K562 (cell line): ENCODE results near the gene WDR18. TPM values are rescaled to one million over a fixed set of nuclear protein-coding genes. Genes with fewer than 3 reads are reported as not detected.
A peak's percentile ranks its signal among the peaks of the same experiment; 100 is the strongest.

Source experiments
- ASH1L ChIP-seq: fragments of 450-650 bp; IDR thresholded peaks from 2 replicates; pipeline ENCODE4 v1.6.1; 2018; ENCODE audit warnings: borderline replicate concordance, mild to moderate bottlenecking, low read depth; ENCODE audit not compliant: partially characterized antibody
- DACH1 ChIP-seq: fragments of 450-650 bp; IDR thresholded peaks from 2 replicates; pipeline ENCODE4 v1.6.1; 2018; ENCODE audit not compliant: partially characterized antibody
- EP300 ChIP-seq: IDR thresholded peaks from 2 replicates; pipeline ENCODE4 v1.6.1; 2012; ENCODE audit warnings: low read length, improper control_type of control experiment
- EP400 ChIP-seq: fragments of 450-650 bp; IDR thresholded peaks from 2 replicates; pipeline ENCODE4 v1.6.1; 2017; ENCODE audit warnings: antibody characterized with exemption, mild to moderate bottlenecking, moderate library complexity
- ERF ChIP-seq: fragments of 450-650 bp; formaldehyde crosslinking; IDR thresholded peaks from 2 replicates; pipeline ENCODE4 v1.4.0; 2020; ENCODE audit warnings: mild to moderate bottlenecking, mixed read lengths
- ESRRA ChIP-seq: fragments of 450-650 bp; IDR thresholded peaks from 2 replicates; pipeline ENCODE4 v1.6.1; 2014; ENCODE audit warnings: low read depth, mild to moderate bottlenecking, moderate library complexity, borderline replicate concordance
- FOXM1 ChIP-seq, 2 experiments: fragments of 450-650 bp in 1 of 2; sonication (generic) in 1 of 2; formaldehyde crosslinking in 1 of 2; IDR thresholded peaks; 2 replicates each; pipeline versions ENCODE4 v1.6.1 to v1.9.0; 2017 to 2022; ENCODE audit warnings: low read depth in 2 of 2, mild to moderate bottlenecking in 2 of 2, missing genetic modification reagents in 1 of 2, moderate library complexity in 1 of 2
- GTF2A2 ChIP-seq: IDR thresholded peaks from 2 replicates; pipeline ENCODE4 v1.6.1; 2016; ENCODE audit warnings: mild to moderate bottlenecking, missing genetic modification characterization, missing compliant biosample characterization
- HNRNPLL ChIP-seq: fragments of 200-400 bp; formaldehyde crosslinking; IDR thresholded peaks from 2 replicates; pipeline ENCODE4 v1.6.1; 2017; ENCODE audit warnings: low read length, low read depth, mild to moderate bottlenecking; ENCODE audit not compliant: poor library complexity, severe bottlenecking
- MIER1 ChIP-seq: fragments of 450-650 bp; IDR thresholded peaks from 2 replicates; pipeline ENCODE4 v1.6.1; 2016; ENCODE audit warnings: antibody characterized with exemption, mild to moderate bottlenecking, low read depth
- NFATC3 ChIP-seq: fragments of 450-650 bp; IDR thresholded peaks from 2 replicates; pipeline ENCODE4 v1.6.1; 2017; ENCODE audit warnings: mild to moderate bottlenecking
- PCBP1 ChIP-seq: fragments of 200-400 bp; formaldehyde crosslinking; IDR thresholded peaks from 2 replicates; pipeline ENCODE4 v1.6.1; 2018; ENCODE audit warnings: mild to moderate bottlenecking, low read depth, low read length; ENCODE audit not compliant: poor library complexity, severe bottlenecking
- RBFOX2 ChIP-seq: fragments of 200-400 bp; formaldehyde crosslinking; IDR thresholded peaks from 2 replicates; pipeline ENCODE4 v1.6.1; 2017; ENCODE audit warnings: low read depth, mild to moderate bottlenecking, low read length, moderate library complexity
- ZFPM2 ChIP-seq: fragments of 250-450 bp; sonication (Bioruptor Pico); IDR thresholded peaks from 2 replicates; pipeline ENCODE4 v1.5.1; 2022; ENCODE audit warnings: mild to moderate bottlenecking
- ZNF431 ChIP-seq: sonication (generic); formaldehyde crosslinking; IDR thresholded peaks from 2 replicates; pipeline ENCODE4 v1.8.0; 2022; ENCODE audit warnings: mild to moderate bottlenecking, missing genetic modification reagents
- ZNF644 ChIP-seq: fragments of 200-800 bp; sonication (Bioruptor generic); IDR thresholded peaks from 2 replicates; pipeline ENCODE4 v1.6.1; 2016; ENCODE audit warnings: low read depth, missing genetic modification characterization, missing compliant biosample characterization
- polyA plus RNA-seq, 8 experiments: library from polyadenylated mRNA; depleted of rRNA in 4 of 8; stranded (reverse) in 5 of 8; unstranded in 3 of 8; fragments of >200 nt; fragmentation: Nextera tagmentation in 2 of 8; fragmentation: Illumina TruSeq in 1 of 8; extraction: Ambion mirVana in 2 of 8; extraction: Trizol in 1 of 8; gene quantifications; 2 replicates each; pipeline versions ENCODE4 v1.2.1 to v1.2.3, GENCODE V29; 2011 to 2014; ENCODE audit warnings: inconsistent platforms in 1 of 8, missing spikeins in 1 of 8
- total RNA-seq, 7 experiments: library from RNA; depleted of rRNA in 6 of 7; stranded (reverse); fragments of >200 nt in 6 of 7; fragmentation: Illumina TruSeq in 2 of 7; extraction: Trizol in 2 of 7; gene quantifications; 2 replicates each; pipeline versions ENCODE4 v1.2.1 to v1.2.3, GENCODE V29; 2011 to 2021; ENCODE audit warnings: low replicate concordance in 1 of 7
- TF ChIP-seq, protein P1 (sequence below): fragments of 250-450 bp; sonication (Bioruptor Pico); IDR thresholded peaks from 2 replicates; pipeline ENCODE4 v1.6.1; 2021; ENCODE audit warnings: mild to moderate bottlenecking
- TF ChIP-seq, protein P2 (sequence below): IDR thresholded peaks from 2 replicates; pipeline ENCODE4 v1.6.1; 2011; ENCODE audit warnings: borderline replicate concordance, low read depth, mild to moderate bottlenecking, moderate library complexity, low read length; ENCODE audit not compliant: insufficient read depth, poor library complexity, severe bottlenecking
- TF ChIP-seq, protein P3 (sequence below): fragments of 250-450 bp; sonication (Bioruptor Pico); IDR thresholded peaks from 2 replicates; pipeline ENCODE4 v1.5.1; 2021; ENCODE audit warnings: mild to moderate bottlenecking
- TF ChIP-seq, protein P4 (sequence below): sonication (generic); formaldehyde crosslinking; IDR thresholded peaks from 2 replicates; pipeline ENCODE4 v1.8.1; 2022; ENCODE audit warnings: missing genetic modification reagents
- TF ChIP-seq, protein P5 (sequence below): sonication (generic); formaldehyde crosslinking; IDR thresholded peaks from 2 replicates; pipeline ENCODE4 v1.8.0; 2023; ENCODE audit warnings: mild to moderate bottlenecking, missing genetic modification reagents

WDR18 gene
- total and polyA plus RNA-seq, 9 of the 15 experiments (the other 6 are each of a cell fraction or from before 2014, with no cell fraction given): 0.65 to 181 (median 30.1) TPM

DNA sequence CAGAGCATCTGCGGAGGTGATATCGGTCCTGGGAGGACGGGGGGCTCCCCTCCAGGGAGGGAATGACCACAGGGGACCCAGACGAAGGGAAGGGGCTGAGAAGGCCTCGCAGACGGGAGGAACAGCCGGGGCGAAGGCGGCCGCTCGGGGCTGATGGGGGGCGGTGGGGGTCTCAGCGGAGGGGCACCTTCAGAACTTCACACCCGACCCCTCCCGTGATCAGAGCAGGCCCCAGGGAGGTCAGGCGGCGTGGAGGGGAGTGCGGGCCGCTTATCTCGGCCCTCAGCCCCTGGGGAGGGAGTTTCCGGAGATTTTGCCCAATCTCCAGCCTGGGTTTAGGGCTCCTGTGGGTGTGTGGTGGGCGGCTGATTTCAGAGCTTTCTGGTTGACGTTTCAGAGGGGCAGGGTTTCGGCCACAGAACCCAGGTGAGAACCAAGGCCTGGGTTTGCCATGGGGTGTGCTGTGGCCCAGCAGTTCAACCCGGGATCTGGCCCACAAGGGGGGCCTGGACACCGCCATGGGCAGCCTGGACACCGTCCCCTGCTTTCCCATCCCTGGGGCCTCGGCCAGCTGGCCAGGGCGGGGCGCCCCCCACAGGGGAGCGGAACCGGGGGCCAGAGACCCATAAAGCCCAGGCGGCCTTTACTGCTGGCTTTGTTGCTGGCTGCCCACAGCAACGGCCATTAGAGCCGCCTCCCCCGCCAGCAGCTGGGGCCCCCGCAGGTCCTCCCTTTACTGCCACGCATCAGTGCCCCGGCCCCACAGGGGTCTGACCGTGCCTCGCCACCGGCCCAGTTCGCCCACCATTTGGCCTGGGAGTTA is 29.3 kb upstream of the WDR18 start (continued):
- TF ChIP-seq, protein P1, sequence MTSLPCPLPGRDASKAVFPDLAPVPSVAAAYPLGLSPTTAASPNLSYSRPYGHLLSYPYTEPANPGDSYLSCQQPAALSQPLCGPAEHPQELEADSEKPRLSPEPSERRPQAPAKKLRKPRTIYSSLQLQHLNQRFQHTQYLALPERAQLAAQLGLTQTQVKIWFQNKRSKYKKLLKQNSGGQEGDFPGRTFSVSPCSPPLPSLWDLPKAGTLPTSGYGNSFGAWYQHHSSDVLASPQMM (CRISPR knock-in tag): no peak
- TF ChIP-seq ZFPM2 (CRISPR knock-in tag) (no peak), MIER1 (peak; percentile 100), DACH1 (peak; percentile 77), RBFOX2 (peak; percentile 59), NFATC3 (no peak), ZNF431 (CRISPR knock-in tag) (no peak), GTF2A2 (tag) (no peak), EP400 (peak; percentile 63), ERF (CRISPR knock-in tag) (no peak), ZNF644 (tag) (no peak), ESRRA (peak; percentile 74), FOXM1 (IDR thresholded peaks at IDR 0.05; ENCODE audit: low read depth) (peak; percentile 44; the same call in 1 of the 2 replicates), FOXM1 (CRISPR knock-in tag; IDR thresholded peaks at IDR 0.05; ENCODE audit: low read depth) (no peak), HNRNPLL (no peak), ASH1L (no peak), PCBP1 (peak; percentile 98), EP300 (peak; percentile 75; the same call in 1 of the 2 replicates)
- TF ChIP-seq, protein P2, sequence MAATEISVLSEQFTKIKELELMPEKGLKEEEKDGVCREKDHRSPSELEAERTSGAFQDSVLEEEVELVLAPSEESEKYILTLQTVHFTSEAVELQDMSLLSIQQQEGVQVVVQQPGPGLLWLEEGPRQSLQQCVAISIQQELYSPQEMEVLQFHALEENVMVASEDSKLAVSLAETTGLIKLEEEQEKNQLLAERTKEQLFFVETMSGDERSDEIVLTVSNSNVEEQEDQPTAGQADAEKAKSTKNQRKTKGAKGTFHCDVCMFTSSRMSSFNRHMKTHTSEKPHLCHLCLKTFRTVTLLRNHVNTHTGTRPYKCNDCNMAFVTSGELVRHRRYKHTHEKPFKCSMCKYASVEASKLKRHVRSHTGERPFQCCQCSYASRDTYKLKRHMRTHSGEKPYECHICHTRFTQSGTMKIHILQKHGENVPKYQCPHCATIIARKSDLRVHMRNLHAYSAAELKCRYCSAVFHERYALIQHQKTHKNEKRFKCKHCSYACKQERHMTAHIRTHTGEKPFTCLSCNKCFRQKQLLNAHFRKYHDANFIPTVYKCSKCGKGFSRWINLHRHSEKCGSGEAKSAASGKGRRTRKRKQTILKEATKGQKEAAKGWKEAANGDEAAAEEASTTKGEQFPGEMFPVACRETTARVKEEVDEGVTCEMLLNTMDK: peak; percentile 33
- TF ChIP-seq, protein P3, sequence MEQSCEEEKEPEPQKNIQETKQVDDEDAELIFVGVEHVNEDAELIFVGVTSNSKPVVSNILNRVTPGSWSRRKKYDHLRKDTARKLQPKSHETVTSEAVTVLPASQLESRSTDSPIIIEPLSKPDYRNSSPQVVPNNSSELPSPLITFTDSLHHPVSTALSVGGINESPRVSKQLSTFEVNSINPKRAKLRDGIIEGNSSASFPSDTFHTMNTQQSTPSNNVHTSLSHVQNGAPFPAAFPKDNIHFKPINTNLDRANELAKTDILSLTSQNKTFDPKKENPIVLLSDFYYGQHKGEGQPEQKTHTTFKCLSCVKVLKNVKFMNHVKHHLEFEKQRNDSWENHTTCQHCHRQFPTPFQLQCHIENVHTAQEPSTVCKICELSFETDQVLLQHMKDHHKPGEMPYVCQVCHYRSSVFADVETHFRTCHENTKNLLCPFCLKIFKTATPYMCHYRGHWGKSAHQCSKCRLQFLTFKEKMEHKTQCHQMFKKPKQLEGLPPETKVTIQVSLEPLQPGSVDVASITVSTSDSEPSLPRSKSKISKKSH (CRISPR knock-in tag): no peak
- TF ChIP-seq, protein P4, sequence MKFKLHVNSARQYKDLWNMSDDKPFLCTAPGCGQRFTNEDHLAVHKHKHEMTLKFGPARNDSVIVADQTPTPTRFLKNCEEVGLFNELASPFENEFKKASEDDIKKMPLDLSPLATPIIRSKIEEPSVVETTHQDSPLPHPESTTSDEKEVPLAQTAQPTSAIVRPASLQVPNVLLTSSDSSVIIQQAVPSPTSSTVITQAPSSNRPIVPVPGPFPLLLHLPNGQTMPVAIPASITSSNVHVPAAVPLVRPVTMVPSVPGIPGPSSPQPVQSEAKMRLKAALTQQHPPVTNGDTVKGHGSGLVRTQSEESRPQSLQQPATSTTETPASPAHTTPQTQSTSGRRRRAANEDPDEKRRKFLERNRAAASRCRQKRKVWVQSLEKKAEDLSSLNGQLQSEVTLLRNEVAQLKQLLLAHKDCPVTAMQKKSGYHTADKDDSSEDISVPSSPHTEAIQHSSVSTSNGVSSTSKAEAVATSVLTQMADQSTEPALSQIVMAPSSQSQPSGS (CRISPR knock-in tag): no peak
- TF ChIP-seq, protein P5, sequence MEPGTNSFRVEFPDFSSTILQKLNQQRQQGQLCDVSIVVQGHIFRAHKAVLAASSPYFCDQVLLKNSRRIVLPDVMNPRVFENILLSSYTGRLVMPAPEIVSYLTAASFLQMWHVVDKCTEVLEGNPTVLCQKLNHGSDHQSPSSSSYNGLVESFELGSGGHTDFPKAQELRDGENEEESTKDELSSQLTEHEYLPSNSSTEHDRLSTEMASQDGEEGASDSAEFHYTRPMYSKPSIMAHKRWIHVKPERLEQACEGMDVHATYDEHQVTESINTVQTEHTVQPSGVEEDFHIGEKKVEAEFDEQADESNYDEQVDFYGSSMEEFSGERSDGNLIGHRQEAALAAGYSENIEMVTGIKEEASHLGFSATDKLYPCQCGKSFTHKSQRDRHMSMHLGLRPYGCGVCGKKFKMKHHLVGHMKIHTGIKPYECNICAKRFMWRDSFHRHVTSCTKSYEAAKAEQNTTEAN (CRISPR knock-in tag): no peak
